Germinal center (tissue), 1 donor: ENCODE results near the gene NAV3.
"Not testable (repeated sequence)": the region's sequence is repeated elsewhere in the genome, so short reads cannot be mapped to it uniquely, and the experiment has no call there.

ENCODE experiments used
- DNase-seq: peaks from one replicate; pipeline ENCODE4 v3.0.0; 2012; ENCODE audit warnings: mixed read lengths, low spot score

The NAV3 gene

GRCh38 chr12:78257662-78258061 lies 427.0 kb downstream of the NAV3 start:
- DNase-seq, result not testable (repeated sequence)

- DNase-seq, result no peak
Measured at GRCh38 chr12:78260976-78261375, 430.3 kb downstream of the NAV3 start.

- DNase-seq, result no peak
Measured at GRCh38 chr12:78261901-78262300, 431.2 kb downstream of the NAV3 start.
